Activated CD8-positive, alpha-beta T cell treated with anti-CD3 and anti-CD28 coated beads for 36 hours (primary cell): ENCODE measurements around the gene LRRC3. TPM values are rescaled to one million over a fixed set of nuclear protein-coding genes. Genes with fewer than 3 reads are reported as not detected.

Source experiments
- ATAC-seq: fragments of 200-7000 bp; cut with Tn5 transposase; one replicate; pipeline ENCODE4 v1.10.0; 2021; ENCODE audit warnings: mild to moderate bottlenecking, moderate library complexity
- CTCF ChIA-PET: fragments of 350-600 bp; sonication (Branson Sonifier 250); formaldehyde crosslinking; loops from one replicate; lab custom pipeline; 2021; ENCODE audit warnings: antibody characterized with exemption; lab: Charles Lee
- POLR2A ChIA-PET: fragments of 350-600 bp; sonication (Branson Sonifier 250); formaldehyde crosslinking; loops from one replicate; lab custom pipeline; 2021; ENCODE audit warnings: antibody characterized with exemption; lab: Charles Lee
- DNase-seq: peaks from one replicate; pipeline ENCODE4 v3.0.0-alpha.2; 2020
- H3K27ac Mint-ChIP-seq: one replicate; pipeline ENCODE4 v1.8.0; 2021; ENCODE audit warnings: mild to moderate bottlenecking, mixed read lengths
- H3K27me3 Mint-ChIP-seq: one replicate; pipeline ENCODE4 v1.8.0; 2021; ENCODE audit warnings: mixed read lengths
- H3K36me3 Mint-ChIP-seq: one replicate; pipeline ENCODE4 v1.8.0; 2021; ENCODE audit warnings: low read depth, mixed read lengths
- H3K4me1 Mint-ChIP-seq: one replicate; pipeline ENCODE4 v1.8.0; 2021; ENCODE audit warnings: low read depth, mixed read lengths
- H3K4me3 Mint-ChIP-seq: one replicate; pipeline ENCODE4 v1.8.0; 2021; ENCODE audit warnings: mild to moderate bottlenecking, moderate library complexity, mixed read lengths
- H3K9me3 Mint-ChIP-seq: one replicate; pipeline ENCODE4 v1.8.0; 2021; ENCODE audit warnings: mixed read lengths
- intact Hi-C: fragments of 100-400 bp; cut with micrococcal nuclease; formaldehyde crosslinking; loops from one replicate; pipeline ENCODE4 v1.10.0; 2022
- total RNA-seq, 2 experiments: library from RNA; stranded (reverse); gene quantifications; one replicate each; pipeline ENCODE4 v1.2.3, GENCODE V29; 2021
- TF ChIP-seq, protein P1 (sequence below): fragments of 200-600 bp; IDR thresholded peaks from one replicate; pipeline ENCODE4 v1.8.0; 2022; ENCODE audit warnings: antibody characterized with exemption, mild to moderate bottlenecking

LRRC3 gene
- total RNA-seq, 2 experiments from 2014 or later = 1.8 to 1.9 TPM

DNA sequence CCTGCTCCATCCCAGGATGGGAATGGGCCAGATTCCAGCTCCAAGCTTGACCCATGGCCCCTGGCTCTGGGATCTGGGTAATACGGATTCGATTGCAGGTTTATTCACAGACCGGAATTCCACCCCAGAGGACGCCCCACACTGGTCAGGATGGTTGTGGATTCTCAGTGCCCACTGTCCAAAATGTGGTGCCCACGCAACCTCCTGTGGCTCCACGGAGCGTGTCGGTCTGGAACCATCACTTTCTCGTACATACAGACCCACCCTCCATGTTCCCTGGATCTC, 53.1 kb downstream of the LRRC3 start:
- Mint-ChIP-seq H3K36me3 (no peaks in the 10 kb centered on the region), H3K9me3 (no peaks in the 10 kb centered on the region), H3K4me3 (no peak overlapping the region), H3K4me1 (peaks cover 7% of the 10 kb centered on the region), H3K27me3 (no peaks in the 10 kb centered on the region), H3K27ac (no peak overlapping the region)
- ChIA-PET POLR2A (no interaction called here), CTCF (no interaction called here)
- ATAC-seq = no peak
- TF ChIP-seq, protein P1, sequence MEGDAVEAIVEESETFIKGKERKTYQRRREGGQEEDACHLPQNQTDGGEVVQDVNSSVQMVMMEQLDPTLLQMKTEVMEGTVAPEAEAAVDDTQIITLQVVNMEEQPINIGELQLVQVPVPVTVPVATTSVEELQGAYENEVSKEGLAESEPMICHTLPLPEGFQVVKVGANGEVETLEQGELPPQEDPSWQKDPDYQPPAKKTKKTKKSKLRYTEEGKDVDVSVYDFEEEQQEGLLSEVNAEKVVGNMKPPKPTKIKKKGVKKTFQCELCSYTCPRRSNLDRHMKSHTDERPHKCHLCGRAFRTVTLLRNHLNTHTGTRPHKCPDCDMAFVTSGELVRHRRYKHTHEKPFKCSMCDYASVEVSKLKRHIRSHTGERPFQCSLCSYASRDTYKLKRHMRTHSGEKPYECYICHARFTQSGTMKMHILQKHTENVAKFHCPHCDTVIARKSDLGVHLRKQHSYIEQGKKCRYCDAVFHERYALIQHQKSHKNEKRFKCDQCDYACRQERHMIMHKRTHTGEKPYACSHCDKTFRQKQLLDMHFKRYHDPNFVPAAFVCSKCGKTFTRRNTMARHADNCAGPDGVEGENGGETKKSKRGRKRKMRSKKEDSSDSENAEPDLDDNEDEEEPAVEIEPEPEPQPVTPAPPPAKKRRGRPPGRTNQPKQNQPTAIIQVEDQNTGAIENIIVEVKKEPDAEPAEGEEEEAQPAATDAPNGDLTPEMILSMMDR = no peak
- intact Hi-C loops = no loop called here
- DNase-seq = no peak

GRCh38 chr21:44508711-44509445, 53.6 kb downstream of the LRRC3 start:
- ChIA-PET CTCF (interaction anchor here (1.5 to 2.2 kb wide), 2 partner anchors 29 to 284 kb away, joined by 3 to 28 read pairs; no protein-coding TSS in a partner anchor), POLR2A (no interaction called here)
- no peaks in the 10 kb centered on the region for H3K9me3 Mint-ChIP-seq
- TF ChIP-seq, protein P1 = no peak
- H3K4me3 Mint-ChIP-seq = no peak overlapping the region
- no peaks in the 10 kb centered on the region for H3K27me3 Mint-ChIP-seq
- intact Hi-C loops = no loop called here
- peaks cover 7% of the 10 kb centered on the region for H3K4me1 Mint-ChIP-seq
- DNase-seq (no peak), ATAC-seq (no peak)
- H3K36me3 Mint-ChIP-seq = no peaks in the 10 kb centered on the region
- no peak overlapping the region for H3K27ac Mint-ChIP-seq

DNA sequence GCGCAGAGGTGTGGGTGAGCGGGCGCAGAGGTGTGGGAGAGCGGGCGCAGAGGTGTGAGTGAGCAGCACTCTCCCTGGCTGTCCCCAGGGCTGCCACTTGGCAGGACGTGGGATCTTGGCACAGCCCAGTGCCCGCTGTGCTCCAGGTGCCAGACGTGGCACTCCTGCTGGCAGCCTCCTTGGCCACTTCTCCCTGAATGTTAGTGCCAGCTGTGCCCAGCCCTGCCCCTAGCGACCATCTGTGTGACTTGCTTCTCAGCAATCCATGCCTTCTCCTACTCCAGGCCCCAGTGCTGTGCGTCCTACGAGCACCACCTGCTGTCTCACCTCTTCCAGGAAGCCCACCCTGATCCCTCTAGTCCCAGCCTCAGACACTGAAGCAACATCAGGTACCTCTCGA, 54.2 kb downstream of the LRRC3 start:
- intact Hi-C loops = no loop called here
- TF ChIP-seq, protein P1 = no peak
- ChIA-PET CTCF (interaction anchor here (0.7 to 2.6 kb wide), 24 partner anchors 8 to 418 kb away, joined by 3 to 31 read pairs (median 4); partner anchors contain the start of gene UBE2G2), POLR2A (interaction anchor here (0.6 to 0.8 kb wide), 2 partner anchors 33 to 46 kb away, joined by 3 read pairs; no protein-coding TSS in a partner anchor)
- no peak for ATAC-seq
- no peak for DNase-seq
- no peak overlapping the region for H3K27ac Mint-ChIP-seq
- H3K9me3 Mint-ChIP-seq = no peaks in the 10 kb centered on the region
- H3K36me3 Mint-ChIP-seq = no peaks in the 10 kb centered on the region
- no peaks in the 10 kb centered on the region for H3K27me3 Mint-ChIP-seq
- no peak overlapping the region for H3K4me3 Mint-ChIP-seq
- peaks cover 4% of the 10 kb centered on the region for H3K4me1 Mint-ChIP-seq

GRCh38 chr21:44510109-44510507, 54.8 kb downstream of the LRRC3 start:
- ATAC-seq (no peak), DNase-seq (no peak)
- Mint-ChIP-seq H3K4me3 (no peak overlapping the region), H3K4me1 (peaks cover 4% of the 10 kb centered on the region), H3K36me3 (no peaks in the 10 kb centered on the region), H3K27ac (no peak overlapping the region), H3K27me3 (no peaks in the 10 kb centered on the region), H3K9me3 (no peaks in the 10 kb centered on the region)
- POLR2A ChIA-PET = interaction anchor here (0.6 to 0.8 kb wide), 2 partner anchors 33 to 47 kb away, joined by 3 read pairs; no protein-coding TSS in a partner anchor
- intact Hi-C loops = loop anchor here (5.0 to 10.0 kb wide), 2 partner anchors 235 to 282 kb away; no protein-coding TSS in a partner anchor
- TF ChIP-seq, protein P1 = no peak
- CTCF ChIA-PET = interaction anchor here (0.7 to 2.6 kb wide), 32 partner anchors 9 to 417 kb away, joined by 3 to 31 read pairs (median 4); partner anchors contain the start of gene UBE2G2
